Stimulated activated CD4-positive, alpha-beta T cell treated with anti-CD3 and anti-CD28 coated beads, TNF-alpha, amount 100 ng/mL, for 24 hours (primary cell): ENCODE data around the gene IL16.

Experiments used
- DNase-seq, 3 experiments: peaks; one replicate each; pipeline ENCODE4 v3.0.0-alpha.2; 2020; ENCODE audit warnings: low read depth in 3 of 3

The IL16 gene

GRCh38 chr15:81275711-81276392, 79.2 kb downstream of the IL16 start:
- DNase-seq: no peak

- DNase-seq: no peak
Observed at GRCh38 chr15:81276967-81277366, 80.3 kb downstream of the IL16 start.

- no peak for DNase-seq
Observed at GRCh38 chr15:81277851-81278250, 81.2 kb downstream of the IL16 start.

GRCh38 chr15:81278306-81279029, 81.8 kb downstream of the IL16 start:
- DNase-seq: no peak

DNA sequence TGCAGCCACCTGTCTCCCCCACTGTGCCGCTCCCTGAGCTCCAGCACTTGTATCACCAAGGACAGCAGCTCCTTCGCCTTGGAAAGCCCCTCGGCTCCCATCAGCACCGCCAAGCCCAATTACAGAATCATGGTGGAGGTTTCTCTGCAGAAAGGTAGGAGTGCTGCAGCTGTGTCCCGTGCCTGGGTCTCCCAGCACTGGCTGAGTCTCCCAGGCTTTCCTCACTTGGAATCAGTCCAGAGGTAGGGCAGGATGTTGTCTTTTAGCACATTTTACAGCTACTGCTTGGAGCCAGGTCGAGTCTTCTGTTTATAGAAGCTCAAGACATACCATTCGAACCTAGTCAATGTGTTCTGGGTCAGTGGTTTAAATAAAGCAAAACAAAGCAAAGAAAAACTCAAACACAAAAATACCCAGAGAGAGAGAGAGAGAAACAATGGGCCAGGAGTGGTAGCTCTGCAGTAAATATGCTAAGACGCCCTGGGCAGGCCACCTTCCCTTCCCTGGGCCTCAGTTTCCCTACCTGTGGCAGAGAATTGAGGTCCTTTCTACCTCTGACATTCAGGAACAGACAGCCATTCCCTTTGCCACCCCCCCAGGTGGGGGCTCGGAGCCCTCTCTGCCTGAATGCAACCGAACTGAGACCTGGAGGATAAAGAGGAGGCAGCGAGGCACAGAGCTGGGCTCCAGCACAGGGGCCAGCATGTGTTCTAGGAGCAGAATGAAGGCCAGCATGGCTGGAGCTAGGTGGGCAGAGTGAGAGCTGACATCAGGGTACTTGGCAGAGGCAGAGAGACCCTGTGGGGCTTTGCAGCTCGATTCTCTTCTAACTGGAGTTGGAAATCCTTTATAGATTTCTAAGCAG, 83.2 kb downstream of the IL16 start:
- DNase-seq: no peak

DNA sequence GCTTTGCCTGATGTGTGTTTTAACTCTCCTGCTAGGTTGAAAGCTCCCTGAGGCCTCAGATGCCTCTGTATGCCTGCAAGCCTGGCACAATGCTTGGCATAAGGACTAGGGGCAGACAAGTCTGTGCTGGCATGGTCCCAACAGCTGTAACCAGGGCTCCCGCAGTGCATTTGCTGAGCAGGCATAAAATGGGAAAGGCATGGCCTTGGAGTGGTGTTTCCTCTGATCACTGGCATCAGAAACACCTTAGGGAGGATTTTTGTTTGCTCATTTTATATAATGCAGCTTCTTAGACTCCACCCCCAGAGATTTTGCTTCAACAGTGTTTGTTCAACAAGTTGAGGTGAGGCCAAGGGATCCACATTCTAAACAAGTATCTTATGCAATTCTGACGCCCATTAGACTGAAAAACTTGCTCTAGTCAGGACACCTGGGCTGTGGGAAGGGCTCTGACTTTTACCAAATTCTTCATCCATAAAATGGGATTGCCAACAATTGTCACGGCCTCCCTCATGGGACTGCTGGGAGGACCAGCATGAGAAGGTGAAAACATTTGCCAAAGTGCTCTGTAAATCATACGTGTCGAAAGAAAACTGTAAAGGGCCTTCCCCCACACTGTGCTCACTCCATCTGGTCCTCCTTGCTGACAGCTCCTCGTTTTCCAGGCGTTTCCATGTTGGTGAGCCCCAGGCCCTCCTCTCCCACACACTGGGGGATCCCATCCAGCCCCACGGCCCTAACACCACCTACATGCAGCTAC, 84.2 kb downstream of the IL16 start:
- no peak for DNase-seq

- no peak for DNase-seq
Observed at GRCh38 chr15:81281456-81281735, 84.7 kb downstream of the IL16 start.

DNA sequence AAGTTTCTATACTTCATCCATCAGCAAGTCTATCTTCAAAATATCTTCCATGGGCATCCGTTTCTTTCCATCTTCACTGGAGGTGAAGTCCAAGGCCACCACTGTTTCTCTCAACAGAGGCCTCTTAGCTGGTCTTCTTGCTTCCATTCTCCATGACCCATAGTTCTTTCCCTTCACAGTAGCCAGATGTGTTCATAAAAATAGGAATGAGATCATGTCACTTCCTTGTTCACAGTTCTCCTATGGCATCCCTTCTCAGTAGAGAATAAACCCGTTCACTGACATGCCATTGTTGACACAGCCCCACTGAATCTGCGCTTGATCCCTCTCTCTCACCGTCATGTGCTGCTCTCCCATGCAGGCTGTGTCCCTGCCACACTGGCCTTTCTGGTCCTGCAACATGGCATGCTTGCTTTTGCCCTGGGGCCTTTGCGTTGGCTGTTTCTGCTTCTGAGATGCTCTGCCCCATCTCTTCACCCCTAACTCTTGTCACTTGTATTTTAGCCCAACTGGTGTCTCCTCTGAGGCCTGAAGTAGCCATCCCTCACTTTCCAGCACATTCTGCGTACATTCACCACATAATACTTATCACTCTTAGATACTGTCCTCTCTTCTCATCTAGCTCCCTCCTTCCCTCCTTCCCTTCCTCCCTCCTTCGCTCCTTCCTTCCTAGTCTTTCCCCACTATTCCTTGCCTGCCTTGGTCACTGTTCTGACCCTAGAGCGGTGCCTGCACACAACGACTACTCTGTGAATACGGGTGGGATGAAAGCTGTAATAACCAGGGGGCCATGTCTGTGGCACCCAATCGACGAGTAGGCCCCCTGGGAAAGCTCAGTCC, 85.3 kb downstream of the IL16 start:
- no peak for DNase-seq

DNA sequence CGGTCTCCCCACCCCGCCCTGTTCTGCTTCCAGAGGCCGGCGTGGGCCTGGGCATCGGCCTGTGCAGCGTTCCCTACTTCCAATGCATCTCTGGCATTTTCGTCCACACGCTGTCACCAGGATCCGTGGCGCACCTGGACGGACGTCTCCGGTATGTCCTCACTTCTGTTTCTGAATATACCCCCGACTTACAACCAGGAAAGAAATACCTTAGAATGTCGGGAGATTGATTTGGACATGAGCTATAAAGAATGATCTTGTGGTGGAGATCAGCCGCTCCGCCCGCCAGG, 85.9 kb downstream of the IL16 start:
- DNase-seq: no peak

DNA sequence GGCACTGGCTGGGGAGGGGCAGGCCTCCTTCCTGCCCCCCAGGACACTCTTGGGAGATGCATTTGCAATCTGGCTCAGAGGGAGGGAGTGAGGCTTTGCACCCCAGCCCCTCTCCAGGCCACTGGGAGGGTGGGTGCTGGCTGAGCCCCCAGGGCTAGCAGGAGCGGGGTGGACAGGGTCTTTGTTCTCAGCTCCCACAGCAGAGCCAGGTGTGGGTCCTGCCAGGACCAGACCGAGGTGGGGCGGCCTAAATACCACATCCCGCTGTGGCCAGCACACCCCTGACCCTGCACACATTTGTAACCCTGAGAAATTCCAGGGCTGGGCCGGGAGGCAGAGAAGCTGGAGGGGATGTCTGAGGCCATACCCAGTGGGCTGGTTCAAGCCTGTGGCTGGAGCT, 86.2 kb downstream of the IL16 start:
- DNase-seq: no peak

DNA sequence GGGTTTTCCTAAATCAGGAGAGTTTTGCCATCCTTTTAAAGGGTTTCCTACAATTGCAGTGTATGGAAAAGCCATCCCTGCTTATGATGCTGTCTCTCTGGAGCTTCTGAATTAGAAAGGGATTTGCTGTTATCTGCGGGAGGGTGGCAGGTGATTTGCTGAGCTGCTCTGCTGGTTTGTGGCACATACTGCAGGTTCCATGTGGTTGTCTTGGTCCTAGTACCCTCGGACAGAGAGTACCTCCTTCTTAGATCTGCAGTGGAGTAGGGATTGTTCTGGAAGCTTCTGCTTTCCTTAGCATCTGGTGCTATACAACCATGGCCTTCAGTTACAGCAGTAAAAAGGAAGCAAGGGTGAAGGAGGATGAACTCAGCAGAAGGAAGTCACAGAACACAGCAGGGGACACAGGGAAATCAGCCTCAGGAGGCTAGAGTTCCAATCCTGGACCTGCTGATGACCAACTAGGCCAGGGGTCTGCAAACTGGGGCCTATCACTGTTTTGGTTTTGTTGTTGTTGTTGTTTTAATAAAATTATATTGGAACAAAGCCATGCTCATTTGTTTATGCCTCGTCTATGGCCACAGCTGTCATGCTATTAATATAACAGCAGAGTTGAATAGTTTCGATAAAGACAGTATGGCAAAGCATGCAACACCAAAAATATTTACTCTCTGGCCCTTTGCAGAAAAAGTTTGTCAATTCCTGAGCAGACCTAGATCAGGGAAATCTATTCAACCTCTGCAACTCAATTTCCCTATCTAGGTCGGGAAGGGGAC, 87.8 kb downstream of the IL16 start:
- no peak for DNase-seq

DNA sequence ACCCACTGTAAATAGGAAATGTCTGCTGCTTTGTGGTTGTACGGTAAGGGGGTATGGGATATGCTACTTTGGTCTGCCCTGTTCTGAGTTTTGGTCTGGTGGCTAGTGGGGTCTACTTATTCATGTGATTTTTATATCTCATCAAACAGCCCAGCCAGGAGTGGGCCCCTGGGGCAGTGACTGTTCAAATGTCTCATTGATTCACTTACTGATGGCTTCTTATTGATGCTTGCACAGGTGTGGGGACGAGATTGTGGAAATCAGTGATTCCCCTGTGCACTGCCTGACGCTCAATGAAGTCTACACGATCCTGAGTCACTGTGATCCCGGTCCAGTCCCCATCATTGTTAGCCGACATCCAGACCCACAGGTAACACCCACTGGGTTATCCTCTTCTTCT, 88.8 kb downstream of the IL16 start:
- DNase-seq: no peak

DNA sequence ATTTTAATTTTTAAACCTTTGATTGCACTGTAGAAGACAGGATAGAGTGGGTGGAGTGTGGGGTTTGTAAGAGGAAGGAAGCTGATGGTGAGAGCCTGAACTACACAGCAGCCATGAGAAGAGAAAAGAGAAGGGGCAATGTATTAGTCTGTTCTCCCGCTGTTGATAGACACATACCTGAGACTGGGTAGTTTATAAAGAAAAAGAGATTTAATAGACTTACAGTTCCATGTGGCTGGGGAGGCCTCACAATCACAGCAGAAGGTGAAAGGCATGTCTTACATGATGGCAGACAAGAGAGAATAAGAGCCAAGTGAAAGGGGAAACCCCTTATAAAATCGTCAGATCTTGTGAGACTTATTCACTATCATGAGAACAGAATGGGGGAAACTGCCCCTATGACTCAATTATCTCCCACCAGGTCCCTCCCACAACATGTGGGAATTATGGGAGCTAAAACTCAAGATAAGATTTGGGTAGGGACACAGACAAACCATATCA, 90.0 kb downstream of the IL16 start:
- DNase-seq: no peak

DNA sequence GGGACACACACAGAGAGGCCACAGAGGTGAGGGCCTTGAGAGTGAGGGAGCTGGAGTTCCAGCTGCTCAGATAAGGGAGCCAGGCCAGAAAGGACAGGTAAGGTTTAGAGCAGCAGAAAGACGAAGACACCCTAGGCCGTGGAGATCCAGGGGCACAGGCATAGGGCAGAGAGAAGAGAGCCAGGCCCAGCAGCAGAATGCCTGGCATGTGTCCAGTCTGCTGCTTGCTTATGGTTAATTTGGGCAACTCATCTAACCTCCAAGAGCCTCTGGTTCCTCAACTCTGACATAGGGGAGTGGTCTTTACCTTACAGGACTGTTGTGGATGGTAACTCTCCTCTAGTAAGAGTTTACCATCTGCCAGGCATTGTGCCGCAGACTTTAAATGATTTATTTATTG, 91.4 kb downstream of the IL16 start:
- DNase-seq: no peak

GRCh38 chr15:81288616-81289015, 91.9 kb downstream of the IL16 start:
- no peak for DNase-seq

- no peak for DNase-seq
Observed at GRCh38 chr15:81289910-81290309, 93.2 kb downstream of the IL16 start.

GRCh38 chr15:81291916-81292522, 95.3 kb downstream of the IL16 start:
- no peak for DNase-seq

- DNase-seq: peak in 1 of 3 experiments; percentile 51
Observed at GRCh38 chr15:81292523-81293001, 95.9 kb downstream of the IL16 start.

- DNase-seq: peak; percentile 70 to 78 (median 72)
Observed at GRCh38 chr15:81293728-81294515, 97.2 kb downstream of the IL16 start.
